SK-N-SH (cell line): ENCODE results near the gene TNFRSF1A.

Source experiments
- CHD2 ChIP-seq: fragments of 150-350 bp; IDR thresholded peaks from 2 replicates; pipeline ENCODE4 v1.6.1; 2018; ENCODE audit warnings: low read length; ENCODE audit not compliant: partially characterized antibody
- CTCF ChIP-seq: fragments of 200-600 bp; sonication (generic); IDR thresholded peaks from 2 replicates; pipeline ENCODE4 v1.6.1; 2017; ENCODE audit warnings: antibody characterized with exemption, mild to moderate bottlenecking, moderate library complexity
- ELF1 ChIP-seq: IDR thresholded peaks from 2 replicates; pipeline ENCODE4 v1.4.0; 2012
- FOXM1 ChIP-seq: IDR thresholded peaks from 2 replicates; pipeline ENCODE4 v1.4.0; 2012; ENCODE audit warnings: low read depth, mild to moderate bottlenecking
- GABPA ChIP-seq: IDR thresholded peaks from 2 replicates; pipeline ENCODE4 v1.4.0; 2012; ENCODE audit warnings: low read depth, mild to moderate bottlenecking
- JUND ChIP-seq: IDR thresholded peaks from 2 replicates; pipeline ENCODE4 v1.4.0; 2012
- NFIC ChIP-seq: IDR thresholded peaks from 2 replicates; pipeline ENCODE4 v1.4.0; 2012; ENCODE audit warnings: borderline replicate concordance
- POLR2AphosphoS5 ChIP-seq: IDR thresholded peaks from 2 replicates; pipeline ENCODE4 v1.6.1; 2012; ENCODE audit warnings: low read depth, low read length
- RAD21 ChIP-seq: IDR thresholded peaks from 2 replicates; pipeline ENCODE4 v1.6.1; 2012; ENCODE audit warnings: mild to moderate bottlenecking, low read length
- SIN3A ChIP-seq: IDR thresholded peaks from 2 replicates; pipeline ENCODE4 v1.6.1; 2012; ENCODE audit warnings: low read depth, mild to moderate bottlenecking, low read length, moderate library complexity, borderline replicate concordance
- SMC3 ChIP-seq: IDR thresholded peaks from 2 replicates; pipeline ENCODE4 v1.6.1; 2012; ENCODE audit warnings: low read depth, low read length, improper control_type of control experiment
- YY1 ChIP-seq: IDR thresholded peaks from 2 replicates; pipeline ENCODE4 v1.4.0; 2012; ENCODE audit warnings: low read depth, mild to moderate bottlenecking
- TF ChIP-seq, protein P1 (sequence below): fragments of 150-350 bp; IDR thresholded peaks from 2 replicates; pipeline ENCODE4 v1.6.1; 2017; ENCODE audit warnings: antibody characterized with exemption, low read length, low read depth, borderline replicate concordance
- TF ChIP-seq, protein P2 (sequence below): IDR thresholded peaks from 2 replicates; pipeline ENCODE4 v1.4.0; 2012; ENCODE audit warnings: low read depth

GRCh38 chr12:6324936-6325750 lies 16.7 kb downstream of the TNFRSF1A start:
- TF ChIP-seq CTCF (no peak), RAD21 (no peak), SIN3A (no peak), GABPA (no peak), JUND (no peak), ELF1 (no peak), POLR2AphosphoS5 (0 out of 2 replicates have a peak, but pooled peaks have one; percentile 12), CHD2 (no peak), FOXM1 (no peak), SMC3 (no peak), YY1 (no peak), NFIC (no peak)
- TF ChIP-seq, protein P1, sequence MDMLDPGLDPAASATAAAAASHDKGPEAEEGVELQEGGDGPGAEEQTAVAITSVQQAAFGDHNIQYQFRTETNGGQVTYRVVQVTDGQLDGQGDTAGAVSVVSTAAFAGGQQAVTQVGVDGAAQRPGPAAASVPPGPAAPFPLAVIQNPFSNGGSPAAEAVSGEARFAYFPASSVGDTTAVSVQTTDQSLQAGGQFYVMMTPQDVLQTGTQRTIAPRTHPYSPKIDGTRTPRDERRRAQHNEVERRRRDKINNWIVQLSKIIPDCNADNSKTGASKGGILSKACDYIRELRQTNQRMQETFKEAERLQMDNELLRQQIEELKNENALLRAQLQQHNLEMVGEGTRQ, result no peak
- TF ChIP-seq, protein P2, sequence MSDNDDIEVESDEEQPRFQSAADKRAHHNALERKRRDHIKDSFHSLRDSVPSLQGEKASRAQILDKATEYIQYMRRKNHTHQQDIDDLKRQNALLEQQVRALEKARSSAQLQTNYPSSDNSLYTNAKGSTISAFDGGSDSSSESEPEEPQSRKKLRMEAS, result no peak
